Neural progenitor cell (in vitro differentiated cells): Measurements from ENCODE around the gene GPM6B. TPM values are rescaled to one million over a fixed set of nuclear protein-coding genes. Genes with fewer than 3 reads are reported as not detected.

ENCODE experiments used
- DNase-seq: peaks from one replicate; pipeline ENCODE4 v3.0.0-alpha.2; 2016; ENCODE audit warnings: low spot score
- H2AFZ ChIP-seq: fragments of 200-600 bp; sonication (generic); replicated peaks from 2 replicates; pipeline ENCODE4 v1.6.1; 2016; ENCODE audit warnings: antibody characterized with exemption
- H3F3A ChIP-seq: fragments of 200-600 bp; sonication (generic); 2 replicates; pipeline ENCODE4 v1.6.1; 2016; ENCODE audit warnings: antibody characterized with exemption, low read depth
- H3K27ac ChIP-seq: fragments of 200-600 bp; sonication (generic); 2 replicates; pipeline ENCODE4 v1.5.1; 2016; ENCODE audit warnings: mild to moderate bottlenecking
- H3K27me3 ChIP-seq: fragments of 200-600 bp; sonication (generic); 2 replicates; pipeline ENCODE4 v1.6.1; 2016; ENCODE audit warnings: mild to moderate bottlenecking, moderate library complexity
- H3K36me3 ChIP-seq: fragments of 200-600 bp; sonication (generic); 2 replicates; pipeline ENCODE4 v1.5.1; 2016
- H3K4me1 ChIP-seq: fragments of 200-600 bp; sonication (generic); 2 replicates; pipeline ENCODE4 v1.6.1; 2016; ENCODE audit warnings: mixed run types
- H3K4me2 ChIP-seq: fragments of 200-600 bp; sonication (generic); 2 replicates; pipeline ENCODE4 v1.6.1; 2016
- H3K4me3 ChIP-seq: fragments of 200-600 bp; sonication (generic); 2 replicates; pipeline ENCODE4 v1.5.1; 2016
- H3K79me2 ChIP-seq: fragments of 200-600 bp; sonication (generic); 2 replicates; pipeline ENCODE4 v1.6.1; 2016; ENCODE audit warnings: low read depth
- H3K9ac ChIP-seq: fragments of 200-600 bp; sonication (generic); 2 replicates; pipeline ENCODE4 v1.6.1; 2016
- H3K9me3 ChIP-seq: fragments of 200-600 bp; sonication (generic); 2 replicates; pipeline ENCODE4 v1.5.1; 2016; ENCODE audit warnings: low read depth
- H4K20me1 ChIP-seq: fragments of 200-600 bp; sonication (generic); 2 replicates; pipeline ENCODE4 v1.6.1; 2016; ENCODE audit warnings: low read depth
- H3K27ac Mint-ChIP-seq: 3 replicates; pipeline ENCODE4 v1.8.0; 2021; ENCODE audit warnings: mixed read lengths
- H3K27me3 Mint-ChIP-seq: 2 replicates; pipeline ENCODE4 v1.8.0; 2022; ENCODE audit warnings: low read depth, mild to moderate bottlenecking, inconsistent platforms, moderate library complexity, mixed read lengths; ENCODE audit not compliant: insufficient read depth
- H3K36me3 Mint-ChIP-seq: 3 replicates; pipeline ENCODE4 v1.8.0; 2021; ENCODE audit warnings: mixed read lengths
- H3K4me1 Mint-ChIP-seq: 3 replicates; pipeline ENCODE4 v1.8.0; 2021; ENCODE audit warnings: mixed read lengths
- H3K4me3 Mint-ChIP-seq: 3 replicates; pipeline ENCODE4 v1.8.0; 2021; ENCODE audit warnings: mild to moderate bottlenecking, moderate library complexity, mixed read lengths
- H3K9me3 Mint-ChIP-seq: 3 replicates; pipeline ENCODE4 v1.8.0; 2020; ENCODE audit warnings: mixed read lengths
- EZH2 ChIP-seq: fragments of 200-600 bp; sonication (generic); IDR thresholded peaks from 2 replicates; pipeline ENCODE4 v1.6.1; 2017; ENCODE audit warnings: antibody characterized with exemption, mild to moderate bottlenecking, moderate library complexity
- EZH2phosphoT487 ChIP-seq: fragments of 200-600 bp; sonication (generic); IDR thresholded peaks from 2 replicates; pipeline ENCODE4 v1.6.1; 2017; ENCODE audit warnings: antibody characterized with exemption
- total RNA-seq: library from RNA; depleted of rRNA; stranded (reverse); fragments of >200 nt; gene quantifications from 2 replicates; pipeline ENCODE4 v1.2.3, GENCODE V29; 2015; ENCODE audit warnings: low replicate concordance
- TF ChIP-seq, protein P1 (sequence below): fragments of 200-600 bp; sonication (generic); IDR thresholded peaks from 2 replicates; pipeline ENCODE4 v1.5.1; 2017; ENCODE audit warnings: antibody characterized with exemption, mild to moderate bottlenecking

GPM6B gene
- total RNA-seq, 1 donor from 2014 or later: 69.2 TPM

DNA sequence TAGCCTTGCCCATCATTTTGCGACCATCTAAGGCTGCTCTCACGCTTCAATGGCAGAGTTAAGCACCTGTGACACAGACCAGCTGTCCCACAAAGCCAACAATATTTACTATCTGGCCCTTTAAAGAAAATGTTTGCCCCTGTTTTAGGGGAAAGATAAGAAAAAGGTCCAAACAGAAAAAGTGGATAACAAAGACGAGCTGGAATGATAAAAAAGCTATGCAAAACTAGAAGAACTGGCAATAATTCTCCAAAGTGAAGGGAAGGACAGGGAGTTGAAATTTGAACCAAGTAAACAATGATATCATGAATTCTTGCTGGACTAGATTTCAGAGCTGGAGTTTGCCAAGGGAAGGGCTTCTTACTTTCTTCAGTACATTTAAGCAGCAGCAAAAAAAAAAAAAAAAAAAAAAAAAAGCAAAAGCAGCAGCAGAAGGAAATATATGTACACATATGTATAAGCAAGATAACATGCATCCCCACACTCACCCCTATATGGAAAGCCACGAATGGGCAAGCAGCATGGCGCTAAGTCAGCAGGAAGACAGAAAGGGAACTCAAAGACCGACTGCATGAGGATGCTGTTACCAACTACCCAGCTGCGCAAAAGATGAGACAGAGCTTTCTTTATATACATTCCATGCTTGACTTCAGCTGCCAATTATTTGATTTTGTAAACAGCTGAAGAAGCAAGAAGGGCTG is 94.9 kb downstream of the GPM6B start:
- peaks cover 23% of the 10 kb centered on the region for H3K4me1 Mint-ChIP-seq
- no peak for DNase-seq
- Histone ChIP-seq H3K4me2 (no peak overlapping the region), H3K9ac (no peak overlapping the region), H3K4me3 (no peak overlapping the region), H3K79me2 (peaks cover 13% of the 10 kb centered on the region), H4K20me1 (no peaks in the 10 kb centered on the region), H2AFZ (no peak overlapping the region), H3K36me3 (no peaks in the 10 kb centered on the region), H3K27me3 (no peaks in the 10 kb centered on the region), H3K9me3 (no peaks in the 10 kb centered on the region), H3K27ac (no peak overlapping the region), H3F3A (no peaks in the 10 kb centered on the region), H3K4me1 (no peaks in the 10 kb centered on the region)
- no peaks in the 10 kb centered on the region for H3K27me3 Mint-ChIP-seq
- TF ChIP-seq EZH2phosphoT487 (no peak), EZH2 (no peak)
- TF ChIP-seq, protein P1, sequence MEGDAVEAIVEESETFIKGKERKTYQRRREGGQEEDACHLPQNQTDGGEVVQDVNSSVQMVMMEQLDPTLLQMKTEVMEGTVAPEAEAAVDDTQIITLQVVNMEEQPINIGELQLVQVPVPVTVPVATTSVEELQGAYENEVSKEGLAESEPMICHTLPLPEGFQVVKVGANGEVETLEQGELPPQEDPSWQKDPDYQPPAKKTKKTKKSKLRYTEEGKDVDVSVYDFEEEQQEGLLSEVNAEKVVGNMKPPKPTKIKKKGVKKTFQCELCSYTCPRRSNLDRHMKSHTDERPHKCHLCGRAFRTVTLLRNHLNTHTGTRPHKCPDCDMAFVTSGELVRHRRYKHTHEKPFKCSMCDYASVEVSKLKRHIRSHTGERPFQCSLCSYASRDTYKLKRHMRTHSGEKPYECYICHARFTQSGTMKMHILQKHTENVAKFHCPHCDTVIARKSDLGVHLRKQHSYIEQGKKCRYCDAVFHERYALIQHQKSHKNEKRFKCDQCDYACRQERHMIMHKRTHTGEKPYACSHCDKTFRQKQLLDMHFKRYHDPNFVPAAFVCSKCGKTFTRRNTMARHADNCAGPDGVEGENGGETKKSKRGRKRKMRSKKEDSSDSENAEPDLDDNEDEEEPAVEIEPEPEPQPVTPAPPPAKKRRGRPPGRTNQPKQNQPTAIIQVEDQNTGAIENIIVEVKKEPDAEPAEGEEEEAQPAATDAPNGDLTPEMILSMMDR: no peak
- no peak overlapping the region for H3K27ac Mint-ChIP-seq
- H3K36me3 Mint-ChIP-seq: peaks cover 32% of the 10 kb centered on the region
- no peak overlapping the region for H3K4me3 Mint-ChIP-seq
- H3K9me3 Mint-ChIP-seq: peaks cover 22% of the 10 kb centered on the region

- Mint-ChIP-seq H3K9me3 (peaks cover 17% of the 10 kb centered on the region), H3K4me1 (peaks cover 23% of the 10 kb centered on the region), H3K36me3 (peaks cover 29% of the 10 kb centered on the region), H3K27ac (no peak overlapping the region), H3K27me3 (no peaks in the 10 kb centered on the region), H3K4me3 (no peak overlapping the region)
- Histone ChIP-seq H3K79me2 (peaks cover 13% of the 10 kb centered on the region), H3K4me1 (no peaks in the 10 kb centered on the region), H2AFZ (no peak overlapping the region), H3K4me3 (no peak overlapping the region), H3K4me2 (no peak overlapping the region), H3K9me3 (no peaks in the 10 kb centered on the region), H3K9ac (no peak overlapping the region), H3K36me3 (no peaks in the 10 kb centered on the region), H3K27ac (no peak overlapping the region), H3F3A (no peaks in the 10 kb centered on the region), H4K20me1 (no peaks in the 10 kb centered on the region), H3K27me3 (no peaks in the 10 kb centered on the region)
- no peak for DNase-seq
- TF ChIP-seq EZH2phosphoT487: no peak
- TF ChIP-seq EZH2: no peak
- TF ChIP-seq, protein P1: no peak
Observed at GRCh38 chrX:13721371-13721770, 95.5 kb downstream of the GPM6B start.

Other genes starting within 250 kb of the GPM6B start
- 0.19 and 1.2 TPM in 2 replicates for gene EGFL6, start 247.5 kb downstream of the GPM6B start, total RNA-seq
- gene TCEANC, start 164.0 kb downstream of the GPM6B start, total RNA-seq: 3.6 and 6.8 TPM in 2 replicates
- 27.9 and 30.5 TPM in 2 replicates for gene RAB9A, start 128.0 kb downstream of the GPM6B start, total RNA-seq
- gene TRAPPC2, start 82.5 kb downstream of the GPM6B start, total RNA-seq: 24.9 and 31.6 TPM in 2 replicates
- gene OFD1, start 82.3 kb downstream of the GPM6B start, total RNA-seq: 23.3 and 36.0 TPM in 2 replicates
- gene GEMIN8, start 212.8 kb upstream of the GPM6B start, total RNA-seq: 18.0 and 22.2 TPM in 2 replicates